8988T (cell line): Measurements from ENCODE around the gene CEP68.

Experiments used
- DNase-seq: peaks from one replicate; pipeline ENCODE4 v3.0.0; 2011

CEP68 gene

DNA sequence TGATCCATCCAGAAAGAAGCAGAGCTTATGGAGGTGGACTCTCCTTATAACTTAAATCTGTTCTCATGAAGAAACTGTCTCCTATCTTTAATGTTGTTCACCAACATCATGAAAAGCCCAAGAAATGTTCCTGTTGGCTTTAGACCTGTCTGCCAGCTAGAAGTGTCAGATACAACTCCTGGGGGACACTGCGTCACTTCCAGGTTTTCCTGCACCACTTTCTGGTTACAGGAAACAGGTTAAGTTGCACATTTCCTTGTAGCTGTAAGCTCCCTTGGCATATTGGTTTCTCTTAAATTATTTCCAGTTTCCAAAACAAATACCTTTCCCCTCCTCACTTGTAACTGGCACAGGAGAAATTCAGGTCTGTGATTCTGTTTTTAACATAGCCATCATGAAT is 2.9 kb downstream of the CEP68 start:
- no peak for DNase-seq

DNA sequence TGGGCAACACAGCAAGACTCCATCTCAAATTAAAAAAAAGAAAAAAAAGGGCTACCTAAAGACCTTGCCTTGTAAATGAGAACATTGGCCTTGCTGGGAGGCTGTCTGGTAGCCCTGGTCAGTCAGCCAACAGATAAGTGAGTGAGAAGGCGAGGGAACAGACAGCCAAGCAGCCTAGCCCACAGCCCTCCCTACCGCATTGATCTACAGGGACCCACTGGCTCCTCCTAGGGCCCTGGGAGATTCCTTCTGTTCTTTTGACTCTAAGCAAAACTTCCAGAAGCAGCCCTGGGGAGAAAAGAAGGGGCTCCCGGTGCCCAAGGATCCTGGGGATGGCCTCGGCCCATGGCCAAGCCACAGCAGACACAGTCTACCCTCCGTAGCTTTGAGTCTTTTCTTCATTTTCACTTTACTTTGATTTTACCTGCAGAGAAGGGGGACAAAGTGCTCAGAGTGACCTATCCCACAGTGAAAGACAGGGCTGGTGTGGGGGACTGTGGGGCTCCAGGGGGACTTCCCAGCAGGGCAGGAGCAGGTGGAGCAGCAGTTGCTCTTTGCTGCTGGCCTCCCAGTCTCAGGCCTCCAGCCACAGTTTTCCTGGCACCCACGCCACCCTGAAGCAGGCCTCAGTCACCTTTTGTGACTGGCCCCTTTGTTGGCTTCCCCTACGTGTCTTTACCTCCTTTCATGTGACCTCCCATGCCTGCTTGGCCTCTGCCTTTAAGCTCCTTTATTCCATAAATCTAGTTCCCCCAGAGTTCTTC is 5.1 kb downstream of the CEP68 start:
- no peak for DNase-seq

DNA sequence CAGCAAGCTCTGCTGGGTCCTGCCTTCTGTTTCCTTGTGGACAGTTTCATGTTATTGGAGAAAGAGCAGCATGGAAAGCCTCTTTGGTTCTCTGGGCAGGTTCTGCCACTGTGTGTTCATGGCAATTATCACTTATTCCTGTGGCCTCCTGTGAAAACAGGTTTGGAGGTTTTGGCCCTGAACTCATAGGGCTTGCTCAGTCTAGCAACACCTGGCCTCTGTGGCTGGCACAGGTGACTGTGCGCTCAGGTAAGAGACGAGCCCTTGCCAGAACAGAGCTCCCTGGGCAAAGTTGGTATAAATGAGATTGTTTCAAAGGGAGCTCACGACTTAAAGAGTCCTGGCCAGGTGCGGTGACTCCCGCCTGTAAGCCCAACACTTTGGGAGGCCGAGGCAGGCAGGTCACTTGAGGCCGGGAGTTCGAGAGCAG is 5.7 kb downstream of the CEP68 start:
- no peak for DNase-seq

DNA sequence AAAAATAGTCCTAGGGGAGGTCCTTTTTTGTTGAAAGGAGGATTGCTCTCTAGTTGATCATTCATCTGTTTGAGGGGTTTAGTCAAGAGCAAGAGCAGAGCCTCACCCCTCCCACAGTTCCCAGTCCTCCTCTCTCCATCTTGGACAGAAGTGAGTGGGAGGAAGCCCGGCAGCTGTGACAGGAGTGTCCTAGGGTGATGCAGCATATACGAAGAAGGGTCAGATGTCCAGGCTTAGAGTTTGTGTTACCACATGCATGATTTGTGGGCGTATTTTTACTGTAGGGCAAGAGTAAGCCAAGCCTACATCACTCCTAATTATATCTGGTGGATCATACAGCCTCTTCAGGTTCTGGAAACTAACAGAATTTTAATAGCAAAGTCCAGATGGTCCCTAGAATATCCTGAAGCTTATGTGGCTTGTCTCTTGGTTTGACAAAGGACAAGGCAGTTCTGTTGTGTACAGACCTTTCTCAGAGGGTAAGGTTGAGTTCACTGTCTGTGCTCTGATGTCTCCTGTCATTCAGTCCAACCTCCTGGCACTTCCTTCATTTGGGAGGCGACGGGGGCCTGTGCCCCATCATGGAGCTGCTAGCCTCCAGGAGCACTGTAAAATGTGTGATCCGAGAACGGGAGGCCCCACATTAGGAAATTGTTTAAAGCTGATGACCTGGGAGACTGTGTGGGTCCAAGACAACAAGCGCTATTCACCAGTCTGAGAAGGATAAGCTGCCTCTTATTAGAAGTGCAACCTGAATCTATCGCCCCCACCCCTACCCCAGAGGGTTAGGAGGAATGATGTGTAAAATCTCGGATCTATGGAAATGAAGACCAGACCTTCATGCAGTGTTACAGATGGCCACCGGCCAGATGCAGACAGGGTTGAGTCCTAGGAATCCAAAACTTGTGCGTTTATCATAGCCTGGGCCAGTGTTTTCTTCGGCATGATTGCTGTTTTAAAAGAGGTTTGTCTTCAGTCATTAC is 6.9 kb downstream of the CEP68 start:
- no peak for DNase-seq

DNA sequence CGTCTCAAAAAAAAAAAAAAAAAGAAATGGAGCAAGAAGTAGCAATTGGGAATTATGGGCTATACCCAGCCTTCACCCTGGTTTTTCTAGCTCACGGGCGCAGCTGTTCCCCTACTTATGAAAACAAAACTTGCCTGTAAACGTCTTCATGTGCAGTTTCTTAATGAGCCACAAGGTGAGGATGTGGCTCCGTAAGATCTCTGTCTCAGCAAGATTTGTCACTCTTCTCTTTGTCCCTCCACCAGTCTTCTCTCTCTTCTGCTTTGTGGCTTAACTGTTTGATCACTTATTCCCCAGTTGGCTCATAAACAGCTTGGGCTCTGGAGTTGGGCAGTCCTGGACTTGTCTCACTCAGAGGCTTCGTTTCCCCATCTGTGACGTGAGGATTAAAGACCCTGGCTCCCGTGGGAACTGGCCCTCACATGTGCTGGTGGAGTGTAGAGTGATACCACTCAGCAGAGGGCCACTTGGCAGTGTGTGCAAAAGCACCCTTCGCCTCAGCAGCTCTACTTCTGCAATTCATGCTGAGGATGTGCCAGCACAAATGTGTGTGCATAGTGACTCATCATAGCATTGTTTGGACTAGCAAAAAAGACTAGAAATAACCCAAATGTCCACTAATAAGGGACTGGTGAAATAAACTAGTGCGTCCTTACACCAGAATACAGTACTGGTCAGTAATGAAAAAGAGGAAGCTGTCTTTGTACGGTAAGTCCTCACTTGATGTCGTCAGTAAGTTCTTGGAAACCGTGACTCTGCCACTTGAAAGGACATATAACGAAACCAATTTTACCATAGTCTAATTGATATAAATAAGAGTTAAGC is 8.7 kb downstream of the CEP68 start:
- no peak for DNase-seq

DNA sequence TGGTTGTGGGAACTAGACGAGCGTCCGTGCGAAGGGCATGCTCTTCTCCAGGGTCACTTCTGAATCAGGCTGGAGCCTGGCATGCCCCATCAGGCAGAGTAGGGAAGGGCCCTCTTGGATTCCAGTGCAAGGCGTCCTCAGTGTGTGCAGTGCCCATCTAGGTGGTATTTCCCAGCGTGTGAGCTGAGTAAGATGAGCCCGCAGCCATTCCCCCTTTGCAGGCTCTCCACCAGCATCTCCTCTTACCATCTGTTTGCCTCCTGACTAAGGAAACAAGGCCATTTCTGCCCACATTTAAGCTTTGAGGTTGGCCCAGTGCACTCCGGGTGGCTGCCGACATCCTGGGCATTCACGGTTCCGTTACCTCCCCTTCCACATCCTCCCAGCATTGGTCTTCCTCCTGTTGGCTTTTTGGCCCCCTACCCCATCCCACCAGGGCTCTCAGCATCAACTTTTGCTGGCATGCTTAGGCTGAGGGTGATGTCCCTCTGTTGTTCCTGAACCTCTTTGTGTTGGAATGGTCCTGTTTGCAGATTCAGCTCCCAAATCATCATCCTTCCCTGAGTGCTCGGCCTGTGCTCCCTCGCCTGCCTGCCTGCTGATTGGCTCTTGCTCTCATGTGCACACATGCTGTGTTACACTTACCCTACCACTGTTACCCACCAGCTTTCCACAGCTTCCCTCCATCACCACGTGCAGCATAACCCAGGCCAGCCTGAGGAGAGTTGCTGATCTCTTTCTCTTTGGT is 11.8 kb downstream of the CEP68 start:
- DNase-seq: no peak

DNA sequence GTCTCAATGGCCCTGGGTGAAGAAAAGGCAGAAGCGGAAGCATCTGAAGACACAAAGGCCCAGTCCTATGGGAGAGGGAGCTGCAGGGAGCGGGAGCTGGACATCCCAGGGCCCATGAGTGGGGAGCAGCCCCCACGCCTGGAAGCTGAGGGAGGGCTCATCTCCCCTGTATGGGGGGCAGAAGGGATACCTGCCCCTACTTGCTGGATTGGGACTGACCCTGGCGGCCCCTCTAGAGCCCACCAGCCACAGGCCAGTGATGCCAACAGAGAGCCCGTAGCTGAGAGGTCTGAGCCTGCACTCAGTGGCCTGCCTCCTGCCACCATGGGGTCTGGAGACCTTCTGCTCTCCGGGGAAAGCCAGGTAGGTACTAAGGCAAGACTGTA is 13.2 kb downstream of the CEP68 start:
- DNase-seq: no peak

DNA sequence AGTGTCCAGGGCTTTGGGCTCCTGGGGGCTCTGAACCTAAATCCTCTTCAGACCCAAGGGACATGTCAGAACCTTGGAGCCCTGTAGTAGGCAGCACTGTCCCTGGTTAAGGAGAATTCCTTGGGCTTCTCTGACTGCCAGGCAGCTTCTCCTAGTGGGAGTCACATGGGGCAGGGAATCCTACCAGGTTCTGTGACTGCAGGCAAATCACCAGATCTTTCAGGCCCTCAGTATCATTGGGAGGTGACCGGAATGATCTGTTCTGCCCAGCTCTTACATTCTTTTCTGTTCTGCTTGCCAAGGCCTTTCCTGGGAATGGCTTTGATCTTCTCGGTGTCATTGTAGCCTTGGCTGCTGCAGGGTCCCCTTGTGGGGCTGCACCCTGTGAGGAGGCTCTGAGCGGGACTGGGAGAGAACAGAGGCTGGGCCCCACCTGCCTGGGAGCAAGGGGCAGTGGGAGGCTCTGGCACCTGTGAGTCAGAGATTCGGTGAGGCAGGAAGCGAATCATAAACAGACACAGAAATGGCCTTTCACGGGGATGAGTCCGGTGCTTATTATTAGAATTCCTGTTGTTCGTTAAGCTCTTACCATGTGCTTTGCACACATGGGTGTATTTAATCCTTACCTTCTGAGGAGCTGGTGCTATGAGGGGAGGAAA is 14.1 kb downstream of the CEP68 start:
- DNase-seq: no peak

DNA sequence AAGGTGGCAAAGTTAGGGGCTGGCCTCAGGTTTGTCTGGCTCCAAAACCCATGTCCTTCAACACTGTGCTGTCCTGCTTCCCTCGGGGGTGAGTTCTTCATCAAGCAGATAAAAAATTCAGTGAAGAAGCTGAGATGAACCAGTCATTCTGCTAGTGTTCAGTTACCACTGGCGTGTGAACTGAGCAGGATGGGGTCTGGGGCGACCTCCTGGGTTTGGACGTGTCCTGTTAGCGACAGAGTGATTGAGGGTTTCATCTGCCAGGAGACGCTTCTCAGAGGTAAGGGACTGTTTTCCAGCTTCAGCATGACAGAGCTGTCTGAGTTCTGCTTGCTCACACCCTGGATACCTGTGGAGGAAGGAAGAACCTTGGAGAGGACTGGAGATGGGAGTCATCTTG is 14.6 kb downstream of the CEP68 start:
- no peak for DNase-seq

DNA sequence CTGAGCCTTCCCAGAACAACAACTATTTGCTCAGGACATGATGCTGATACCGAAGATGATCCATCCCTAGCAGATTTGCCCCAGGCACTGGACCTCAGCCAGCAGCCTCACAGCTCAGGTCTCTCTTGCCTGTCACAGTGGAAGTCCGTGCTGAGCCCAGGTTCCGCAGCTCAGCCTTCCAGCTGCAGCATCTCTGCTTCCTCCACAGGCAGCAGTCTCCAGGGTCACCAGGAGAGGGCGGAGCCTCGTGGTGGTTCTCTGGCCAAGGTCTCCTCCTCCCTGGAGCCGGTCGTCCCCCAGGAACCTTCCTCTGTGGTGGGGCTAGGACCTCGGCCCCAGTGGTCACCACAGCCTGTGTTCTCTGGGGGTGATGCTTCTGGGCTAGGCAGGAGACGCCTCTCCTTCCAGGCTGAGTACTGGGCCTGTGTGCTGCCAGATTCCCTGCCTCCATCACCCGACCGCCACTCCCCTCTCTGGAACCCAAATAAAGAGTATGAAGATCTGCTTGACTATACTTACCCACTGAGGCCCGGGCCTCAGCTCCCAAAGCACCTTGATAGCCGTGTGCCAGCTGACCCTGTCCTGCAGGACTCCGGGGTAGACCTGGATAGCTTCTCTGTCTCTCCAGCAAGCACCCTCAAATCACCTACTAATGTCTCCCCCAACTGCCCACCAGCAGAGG is 15.4 kb downstream of the CEP68 start:
- DNase-seq: no peak

DNA sequence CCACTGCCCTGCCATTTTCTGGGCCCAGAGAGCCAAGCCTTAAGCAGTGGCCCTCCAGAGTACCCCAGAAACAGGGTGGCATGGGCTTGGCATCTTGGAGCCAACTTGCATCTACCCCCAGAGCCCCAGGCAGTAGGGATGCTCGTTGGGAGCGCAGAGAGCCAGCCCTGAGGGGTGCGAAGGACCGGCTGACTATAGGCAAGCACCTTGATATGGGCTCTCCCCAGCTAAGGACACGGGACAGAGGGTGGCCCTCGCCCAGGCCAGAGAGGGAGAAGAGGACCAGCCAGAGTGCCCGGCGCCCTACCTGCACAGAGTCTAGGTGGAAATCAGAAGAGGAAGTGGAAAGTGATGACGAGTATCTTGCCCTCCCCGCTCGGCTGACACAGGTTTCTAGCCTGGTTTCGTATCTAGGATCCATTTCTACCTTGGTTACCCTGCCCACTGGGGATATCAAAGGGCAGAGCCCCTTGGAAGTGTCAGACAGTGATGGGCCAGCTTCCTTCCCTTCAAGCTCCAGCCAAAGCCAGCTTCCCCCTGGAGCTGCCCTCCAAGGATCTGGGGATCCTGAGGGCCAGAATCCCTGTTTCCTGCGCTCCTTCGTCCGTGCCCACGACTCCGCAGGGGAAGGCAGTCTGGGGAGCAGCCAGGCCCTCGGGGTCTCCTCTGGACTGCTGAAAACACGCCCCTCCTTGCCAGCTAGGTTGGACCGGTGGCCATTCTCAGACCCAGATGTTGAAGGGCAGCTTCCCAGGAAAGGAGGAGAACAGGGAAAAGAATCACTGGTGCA is 16.2 kb downstream of the CEP68 start:
- DNase-seq: no peak

DNA sequence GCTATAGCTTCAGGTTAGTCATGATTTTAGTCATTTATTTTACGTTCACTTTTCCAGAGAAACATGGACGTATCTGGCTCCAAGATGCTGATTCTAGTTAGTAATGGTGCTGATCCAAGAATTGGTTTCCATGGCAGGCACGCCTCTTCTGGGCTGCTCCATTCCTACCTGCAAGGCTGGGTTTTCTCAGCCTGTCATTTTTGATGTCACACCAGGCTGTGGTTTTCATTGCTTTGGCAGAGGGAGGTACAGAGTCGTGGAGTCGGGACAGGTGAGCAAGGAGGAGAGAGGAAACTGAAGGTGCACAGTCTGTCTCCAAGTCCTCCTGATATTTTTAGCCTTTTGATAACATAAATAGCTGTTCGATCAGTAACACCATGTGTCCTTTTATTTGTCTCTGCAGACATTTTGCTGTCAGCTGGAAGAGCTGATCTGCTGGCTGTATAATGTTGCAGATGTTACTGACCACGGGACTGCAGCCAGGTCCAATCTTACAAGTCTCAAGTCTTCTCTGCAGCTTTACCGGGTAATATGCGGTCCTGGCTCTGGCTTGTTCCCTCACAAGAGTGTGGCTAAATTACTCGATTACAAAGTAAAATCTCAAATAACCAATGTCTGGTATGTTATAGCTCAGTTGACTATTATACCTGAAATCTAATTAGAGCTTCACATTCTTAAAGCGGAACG is 17.8 kb downstream of the CEP68 start:
- DNase-seq: no peak

DNA sequence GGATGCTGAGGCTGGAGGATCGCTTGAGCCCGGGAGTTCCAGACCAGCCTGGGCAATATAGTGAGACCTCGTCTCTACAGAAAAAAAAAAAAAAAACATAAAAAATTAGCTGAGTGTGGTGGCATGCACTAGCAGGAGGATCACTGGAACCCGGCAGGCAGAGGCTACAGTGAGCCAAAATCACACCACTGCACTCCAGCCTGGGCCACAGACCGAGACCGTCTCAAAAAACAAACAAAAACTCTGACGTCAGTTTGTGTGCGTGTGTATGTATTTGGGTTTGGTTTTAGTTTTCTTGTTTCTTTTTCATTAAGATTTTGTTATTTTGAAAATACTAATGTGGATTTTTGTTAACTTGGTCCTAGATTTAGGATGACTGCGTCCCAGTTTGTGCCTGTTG is 19.0 kb downstream of the CEP68 start:
- no peak for DNase-seq

DNA sequence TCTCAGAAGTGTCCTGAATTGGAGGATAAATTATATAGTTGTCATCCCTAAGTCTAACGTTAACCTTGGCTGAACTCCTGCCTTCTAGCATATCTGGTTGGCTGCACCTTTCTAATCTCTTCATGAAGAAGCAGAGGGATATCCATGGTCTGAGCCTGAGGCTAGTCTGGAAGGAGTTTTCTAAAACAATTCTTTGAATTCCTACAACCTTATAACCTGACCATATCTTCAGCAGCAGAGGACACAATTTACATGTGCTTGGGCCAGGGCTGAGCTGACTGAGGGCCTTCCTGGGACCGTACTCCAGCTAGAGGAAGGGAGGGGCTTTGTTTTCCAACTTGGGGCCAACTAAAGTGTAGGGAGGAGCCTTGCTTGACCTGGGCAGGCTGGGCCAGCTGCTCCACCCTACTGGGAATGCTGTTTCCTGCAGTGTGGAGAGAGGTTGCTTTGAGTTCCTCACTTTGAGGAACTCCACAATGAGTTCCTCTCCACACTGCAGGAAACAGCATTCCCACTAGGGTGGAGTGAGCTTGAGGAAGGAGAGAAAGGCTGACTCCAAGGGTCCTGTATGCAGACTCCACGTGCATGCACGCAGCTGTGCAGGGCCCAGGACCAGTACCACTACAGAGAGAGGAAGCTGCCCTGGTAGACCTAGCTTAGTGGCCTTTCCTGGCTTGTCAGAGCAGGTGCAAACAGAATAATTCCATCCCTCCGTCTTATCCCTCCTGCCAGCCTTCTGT is 19.6 kb downstream of the CEP68 start:
- DNase-seq: no peak

DNA sequence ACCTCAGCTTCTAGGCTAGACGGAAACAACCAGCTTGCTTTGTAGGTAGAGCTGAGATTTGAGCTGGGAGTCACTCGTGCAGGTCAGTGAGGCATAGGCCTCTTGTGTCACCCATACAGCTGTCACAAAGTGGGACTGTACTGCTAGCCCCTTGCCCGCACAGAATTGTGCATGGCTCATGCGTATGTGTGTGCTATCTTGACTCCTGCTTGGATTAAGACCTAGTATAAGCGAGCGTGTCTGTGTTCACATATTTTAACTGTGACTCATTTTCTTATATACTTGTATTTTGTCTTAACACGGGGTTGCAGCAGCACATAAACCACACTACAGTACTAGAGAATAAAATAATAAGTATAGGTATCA is 20.1 kb downstream of the CEP68 start:
- no peak for DNase-seq

DNA sequence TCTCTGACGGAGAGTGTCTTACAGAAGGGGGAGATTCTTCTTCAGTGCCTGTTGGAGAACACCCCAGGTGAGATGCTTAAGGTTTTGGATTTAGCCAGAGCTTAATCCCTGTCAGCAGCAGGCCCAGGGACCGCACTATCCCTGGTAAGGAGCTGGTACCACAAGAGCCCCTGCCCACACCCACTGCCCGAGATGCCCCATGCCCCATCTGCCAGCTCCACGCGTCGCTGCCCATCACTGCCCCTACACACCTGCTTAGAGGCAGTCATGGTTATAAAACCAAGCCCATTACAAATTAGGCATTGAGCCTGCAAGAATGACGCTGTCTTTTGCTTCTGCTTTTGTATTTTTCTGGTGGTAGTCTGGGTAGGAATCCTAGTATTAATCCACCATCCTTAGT is 21.7 kb downstream of the CEP68 start:
- no peak for DNase-seq

DNA sequence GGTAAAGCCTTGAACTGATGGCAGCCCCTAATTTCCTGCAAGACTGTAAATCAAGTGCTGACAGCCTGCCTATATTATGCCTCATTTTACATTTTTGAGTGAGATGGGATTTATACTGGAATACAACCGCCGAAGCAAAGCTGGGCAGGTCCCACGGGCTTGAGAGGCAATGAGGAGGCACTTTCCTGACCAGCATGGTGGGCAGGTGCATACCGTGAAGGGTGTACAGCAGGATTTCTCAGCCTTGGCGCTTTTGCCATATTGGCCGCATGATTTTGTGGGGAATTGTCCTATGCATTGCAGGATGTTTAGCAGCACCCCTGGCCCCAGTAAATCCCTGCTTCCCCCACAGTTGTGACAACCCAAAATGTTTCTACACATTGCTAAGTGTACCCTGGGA is 22.8 kb downstream of the CEP68 start:
- no peak for DNase-seq

DNA sequence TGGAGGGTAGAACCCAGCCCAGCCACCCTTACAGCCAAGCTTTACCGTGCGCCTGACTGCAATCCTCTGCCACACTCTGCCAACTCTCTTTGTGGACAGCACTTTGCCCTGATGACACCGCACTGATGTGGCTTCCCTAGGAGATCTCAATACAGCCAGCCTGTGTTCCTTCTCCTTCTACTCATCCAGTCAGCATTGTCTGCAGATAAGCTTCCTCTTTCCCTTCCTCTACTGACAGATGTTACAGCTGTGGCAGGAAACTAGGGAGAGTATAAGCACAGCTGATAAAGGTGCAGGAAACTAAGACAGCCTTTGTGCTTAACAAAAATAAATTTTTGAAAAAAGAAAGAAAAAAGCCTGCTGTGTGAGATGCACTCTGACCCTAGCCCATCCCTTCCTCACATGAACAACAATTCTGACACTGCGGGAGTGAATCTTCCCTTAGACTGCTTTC is 25.0 kb downstream of the CEP68 start:
- DNase-seq: no peak

DNA sequence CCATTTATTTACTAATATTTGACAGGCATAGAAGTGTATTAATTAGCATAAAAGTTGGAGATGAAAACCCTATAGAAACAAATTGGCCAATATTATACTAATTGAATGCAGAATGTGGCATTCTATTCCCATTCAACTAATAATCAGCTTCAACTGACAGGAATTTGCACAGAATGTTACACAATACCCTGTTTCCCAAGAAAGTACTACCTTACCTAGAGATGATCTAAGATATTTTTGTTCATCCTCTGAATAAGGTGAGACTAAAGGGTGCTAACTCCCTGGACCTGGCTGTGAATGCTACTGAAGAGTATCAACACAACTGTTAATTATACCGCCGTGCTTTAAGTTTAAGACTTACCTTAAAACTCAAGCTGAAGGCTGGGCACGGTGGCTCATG is 28.9 kb downstream of the CEP68 start:
- DNase-seq: no peak
